RWPE2 (cell line): ENCODE results near the gene MRTFA.
A peak's percentile ranks its signal among the peaks of the same experiment; 100 is the strongest.

Source experiments
- ATAC-seq: fragments of 200-7000 bp; cut with Tn5 transposase; 3 replicates; pipeline ENCODE4 v1.9.1; 2021; ENCODE audit warnings: low read depth
- DNase-seq: peaks from one replicate; pipeline ENCODE4 v3.0.0-alpha.2; 2020; ENCODE audit warnings: low spot score
- H3K27ac ChIP-seq: fragments of 450-650 bp; 2 replicates; pipeline ENCODE4 v1.5.1; 2017; ENCODE audit warnings: mild to moderate bottlenecking; ENCODE audit not compliant: poor library complexity, severe bottlenecking
- H3K27me3 ChIP-seq: fragments of 250-450 bp; sonication (Bioruptor Pico); 2 replicates; pipeline ENCODE4 v1.5.1; 2021; ENCODE audit warnings: mild to moderate bottlenecking, moderate library complexity; ENCODE audit not compliant: insufficient read depth, poor library complexity, severe bottlenecking
- H3K36me3 ChIP-seq: fragments of 250-450 bp; sonication (Bioruptor Pico); 2 replicates; pipeline ENCODE4 v1.5.1; 2020; ENCODE audit warnings: low read depth, mild to moderate bottlenecking, moderate library complexity
- H3K4me1 ChIP-seq: fragments of 250-450 bp; sonication (Bioruptor Pico); 2 replicates; pipeline ENCODE4 v1.5.1; 2021; ENCODE audit warnings: mild to moderate bottlenecking, moderate library complexity; ENCODE audit not compliant: insufficient read depth, poor library complexity, severe bottlenecking
- H3K4me3 ChIP-seq: fragments of 250-450 bp; sonication (Bioruptor Pico); 2 replicates; pipeline ENCODE4 v1.5.1; 2021; ENCODE audit warnings: mild to moderate bottlenecking, moderate library complexity; ENCODE audit not compliant: severe bottlenecking
- H3K9me3 ChIP-seq: fragments of 250-450 bp; sonication (Bioruptor Pico); 2 replicates; pipeline ENCODE4 v1.5.1; 2021; ENCODE audit warnings: mild to moderate bottlenecking, moderate library complexity; ENCODE audit not compliant: severe bottlenecking
- CTCF ChIP-seq: fragments of 450-650 bp; IDR thresholded peaks from one replicate; pipeline ENCODE4 v1.5.1; 2017; ENCODE audit warnings: mild to moderate bottlenecking, moderate library complexity; ENCODE audit not compliant: poor library complexity, severe bottlenecking

The MRTFA gene

GRCh38 chr22:40436505-40437431 is 199.8 kb downstream of the MRTFA start:
- ATAC-seq (peak; percentile 70), DNase-seq (no peak)
- Histone ChIP-seq H3K9me3 (no peaks in the 10 kb centered on the region), H3K36me3 (peaks cover 34% of the 10 kb centered on the region), H3K27me3 (no peaks in the 10 kb centered on the region), H3K27ac (peak overlapping the region; percentile 50), H3K4me3 (no peak overlapping the region), H3K4me1 (peaks cover 7% of the 10 kb centered on the region)
- peak; percentile 82 for TF ChIP-seq CTCF

GRCh38 chr22:40434745-40435144 is 201.8 kb downstream of the MRTFA start:
- Histone ChIP-seq H3K27me3 (no peaks in the 10 kb centered on the region), H3K4me3 (no peak overlapping the region), H3K36me3 (peaks cover 41% of the 10 kb centered on the region), H3K4me1 (peaks cover 7% of the 10 kb centered on the region), H3K9me3 (no peaks in the 10 kb centered on the region), H3K27ac (no peak overlapping the region)
- DNase-seq (no peak), ATAC-seq (no peak)
- no peak for TF ChIP-seq CTCF

- ATAC-seq = no peak
- DNase-seq = no peak
- no peak for TF ChIP-seq CTCF
Measured at GRCh38 chr22:40434106-40434505, 202.4 kb downstream of the MRTFA start.

GRCh38 chr22:40433416-40434090 is 203.0 kb downstream of the MRTFA start:
- no peak for TF ChIP-seq CTCF
- H3K36me3 ChIP-seq = peaks cover 53% of the 10 kb centered on the region
- ATAC-seq = no peak
- no peak for DNase-seq
- no peak overlapping the region for H3K4me3 ChIP-seq
- H3K27ac ChIP-seq = no peak overlapping the region
- no peaks in the 10 kb centered on the region for H3K27me3 ChIP-seq
- H3K4me1 ChIP-seq = peaks cover 7% of the 10 kb centered on the region
- no peaks in the 10 kb centered on the region for H3K9me3 ChIP-seq

More at GRCh38 chr22:40434106-40434505, 202.4 kb downstream of the MRTFA start:
- no peaks in the 10 kb centered on the region for H3K9me3 ChIP-seq
- peaks cover 7% of the 10 kb centered on the region for H3K4me1 ChIP-seq
- H3K36me3 ChIP-seq = peaks cover 48% of the 10 kb centered on the region
- no peak overlapping the region for H3K27ac ChIP-seq
- H3K27me3 ChIP-seq = no peaks in the 10 kb centered on the region
- no peak overlapping the region for H3K4me3 ChIP-seq
